ENCODE measurements around the gene CCRL2.
"Not testable (repeated sequence)": the region's sequence is repeated elsewhere in the genome, so short reads cannot be mapped to it uniquely, and the experiment has no call there.

The CCRL2 gene

GRCh38 chr3:46380471-46381221 is 26.4 kb upstream of the CCRL2 start:
- DNase-seq = no peak

GRCh38 chr3:46381625-46382024 is 25.4 kb upstream of the CCRL2 start:
- DNase-seq = no peak

DNA sequence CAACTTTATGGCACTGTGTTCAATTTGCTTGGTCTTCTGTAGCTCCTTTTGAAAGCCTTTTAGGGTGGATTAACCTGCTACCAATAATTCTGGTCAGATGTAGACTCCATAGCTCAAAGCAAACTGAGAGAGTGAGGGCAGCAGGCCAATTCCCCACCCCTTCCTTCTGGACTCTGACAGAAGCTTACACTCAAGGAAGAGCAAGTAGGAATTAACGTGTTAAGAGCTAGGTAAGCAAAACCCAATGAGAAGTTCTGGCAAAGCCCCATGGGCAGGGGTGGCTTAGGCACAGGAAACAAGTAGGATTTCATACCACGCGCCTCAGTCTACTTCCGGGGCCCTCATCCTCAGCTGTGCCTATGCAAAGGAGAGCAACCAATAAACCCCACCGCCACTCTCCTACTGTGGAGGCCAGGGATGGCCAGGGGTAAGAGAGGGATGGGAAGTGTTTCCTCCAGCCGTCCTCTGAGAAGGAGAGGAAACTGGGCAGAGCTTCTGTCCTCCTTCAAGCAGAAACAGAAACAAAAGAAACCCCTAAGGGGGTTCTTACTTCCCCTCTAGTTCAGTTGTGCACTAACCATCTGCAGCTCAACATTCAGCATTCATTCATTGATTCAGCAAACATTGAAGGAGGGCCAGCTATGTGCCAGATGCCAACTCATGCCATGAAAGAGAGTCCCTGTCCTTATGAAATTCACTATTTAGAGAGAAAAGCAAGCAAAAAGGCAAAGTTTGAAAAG is 23.7 kb upstream of the CCRL2 start:
- DNase-seq = no peak

DNA sequence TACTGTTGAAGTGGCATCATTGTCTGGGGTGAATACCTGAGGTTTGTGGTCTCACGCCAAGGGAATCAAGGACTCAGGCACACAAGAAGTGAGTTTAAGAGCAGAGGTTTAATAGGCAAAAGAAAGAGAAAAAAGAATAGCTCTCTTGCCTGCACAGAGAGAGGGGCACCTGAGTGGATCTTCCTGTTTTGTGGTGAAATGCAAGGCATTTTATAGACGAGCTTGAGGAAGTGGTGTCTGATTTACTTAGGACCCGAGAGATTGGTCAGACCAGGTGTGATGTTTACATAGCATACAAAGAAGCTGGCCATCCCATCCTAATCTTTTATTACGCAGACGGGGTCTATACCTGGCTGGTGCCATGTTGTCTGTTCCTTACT is 23.1 kb upstream of the CCRL2 start:
- no peak for DNase-seq

GRCh38 chr3:46386205-46386604 is 20.9 kb upstream of the CCRL2 start:
- DNase-seq = peak; percentile 32

- DNase-seq = not testable (repeated sequence)
These were observed 18.2 kb upstream of the CCRL2 start for GRCh38 chr3:46388847-46389246.

- no peak for DNase-seq
These were observed 17.8 kb upstream of the CCRL2 start for GRCh38 chr3:46389306-46389705.

GRCh38 chr3:46391526-46391925 is 15.5 kb upstream of the CCRL2 start:
- DNase-seq = not testable (repeated sequence)

DNA sequence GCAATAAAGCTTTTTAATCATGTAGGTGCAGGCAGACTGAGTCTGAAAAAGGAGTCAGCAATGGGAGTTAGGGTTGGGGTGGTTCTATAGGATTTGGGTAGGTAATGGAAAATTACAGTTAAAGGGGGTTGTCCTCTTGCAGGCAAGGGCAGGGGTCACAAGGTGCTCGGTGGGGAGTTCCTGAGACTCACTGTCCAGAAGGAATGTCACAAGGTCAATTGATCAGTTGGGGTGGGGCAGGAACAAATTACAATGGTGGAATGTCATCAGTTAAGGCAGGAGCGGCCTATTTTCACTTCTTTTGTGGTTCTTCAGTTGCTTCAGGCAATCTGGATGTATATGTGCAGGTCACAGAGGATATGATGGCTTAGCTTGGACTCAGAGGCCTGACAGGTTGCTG is 14.0 kb upstream of the CCRL2 start:
- DNase-seq = no peak

DNA sequence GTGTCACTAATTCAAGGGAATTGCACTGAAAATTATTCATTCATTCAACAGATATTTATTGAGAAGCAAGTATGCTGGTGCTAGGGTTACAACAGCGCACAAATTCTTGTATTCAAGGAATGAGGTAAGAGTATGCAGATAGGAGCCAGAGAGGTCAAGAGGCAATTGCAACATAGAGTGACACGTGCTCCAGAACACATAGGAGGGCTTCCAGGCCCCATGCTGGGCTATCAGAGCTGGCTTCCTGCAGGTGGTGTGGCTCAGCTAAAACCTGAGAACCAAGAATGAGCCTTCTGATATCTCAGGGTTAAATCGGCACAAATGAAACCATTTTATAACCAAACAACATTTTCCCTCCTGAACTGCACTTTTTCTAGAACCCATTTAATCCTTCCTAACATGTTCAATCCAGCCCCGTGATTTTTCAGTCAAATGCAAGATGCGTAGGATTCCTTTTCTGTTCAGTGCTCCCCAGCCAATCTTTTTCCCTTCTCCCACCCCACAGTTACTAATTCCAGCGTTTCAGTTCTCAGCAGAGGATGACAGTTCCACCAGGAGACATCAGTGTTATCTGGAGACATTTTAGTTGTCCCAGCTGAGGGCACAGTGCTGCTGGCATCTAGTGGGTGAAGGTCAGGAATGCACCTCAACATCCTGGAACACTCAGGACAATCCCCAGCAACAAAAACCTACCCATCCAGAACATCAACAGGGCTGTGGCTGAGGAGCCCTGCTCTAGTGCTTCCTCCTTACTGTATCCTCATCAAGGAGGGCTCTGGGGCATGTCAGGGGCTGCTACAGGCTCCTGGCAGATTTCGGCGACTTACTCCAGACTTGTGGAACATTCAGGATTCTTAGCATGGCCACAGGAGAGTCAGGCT is 13.3 kb upstream of the CCRL2 start:
- no peak for DNase-seq

- no peak for DNase-seq
These were observed 11.8 kb upstream of the CCRL2 start for GRCh38 chr3:46395210-46395661.

DNA sequence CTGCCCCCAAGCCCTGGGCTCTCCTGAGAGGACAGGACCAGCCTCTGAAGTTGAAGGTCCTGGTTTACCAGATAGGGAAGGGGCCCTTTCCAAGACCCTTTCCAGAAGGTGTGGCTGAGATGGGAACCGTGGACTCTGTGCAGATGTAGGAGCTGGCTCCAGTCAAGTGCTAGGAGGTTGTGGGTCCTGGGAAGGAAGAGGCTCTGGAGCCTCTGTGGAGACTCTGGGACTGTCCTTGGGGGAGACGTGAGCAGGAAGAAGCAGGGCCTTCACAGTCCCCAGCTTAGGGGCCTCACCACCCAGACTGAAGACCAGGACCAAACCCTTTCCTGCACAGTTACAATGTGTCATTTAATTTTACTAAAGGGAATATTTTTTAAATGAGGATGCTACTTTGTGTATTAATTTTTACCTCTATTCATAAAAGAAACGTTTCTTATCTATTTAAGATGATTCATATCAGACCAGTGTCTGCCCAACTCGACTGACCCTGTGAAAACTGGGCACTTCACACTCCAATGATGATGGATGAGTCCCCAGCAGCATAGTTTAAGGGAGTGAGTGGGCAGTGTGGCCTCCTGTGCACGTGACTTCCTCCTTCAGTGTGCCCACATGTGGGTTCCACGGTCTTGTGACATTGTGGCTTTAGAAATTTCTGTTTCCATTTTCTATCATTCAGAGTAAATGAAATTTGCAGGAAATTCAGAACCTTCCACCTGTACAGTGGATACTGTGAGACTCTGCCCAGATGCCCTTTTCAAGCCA is 11.1 kb upstream of the CCRL2 start:
- no peak for DNase-seq

DNA sequence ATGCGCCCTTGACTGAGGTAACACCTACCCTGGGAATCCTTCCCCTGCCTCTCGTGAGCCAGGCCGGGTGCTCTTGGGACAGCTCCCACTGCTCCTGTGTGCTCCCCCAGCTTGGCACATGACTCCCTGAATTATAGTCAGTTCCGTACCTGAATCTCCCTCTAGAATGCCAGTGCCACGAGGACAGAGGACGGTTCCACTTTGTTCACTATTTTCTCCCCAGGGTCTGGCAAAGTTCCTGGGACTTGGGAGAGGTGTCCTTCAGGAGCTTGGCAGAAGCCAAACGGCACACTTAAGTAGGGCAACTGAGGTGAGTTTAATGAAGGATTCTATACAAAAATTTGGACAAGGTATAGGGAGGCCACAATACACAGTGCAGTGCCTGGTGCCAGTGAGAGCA is 9.9 kb upstream of the CCRL2 start:
- no peak for DNase-seq

DNA sequence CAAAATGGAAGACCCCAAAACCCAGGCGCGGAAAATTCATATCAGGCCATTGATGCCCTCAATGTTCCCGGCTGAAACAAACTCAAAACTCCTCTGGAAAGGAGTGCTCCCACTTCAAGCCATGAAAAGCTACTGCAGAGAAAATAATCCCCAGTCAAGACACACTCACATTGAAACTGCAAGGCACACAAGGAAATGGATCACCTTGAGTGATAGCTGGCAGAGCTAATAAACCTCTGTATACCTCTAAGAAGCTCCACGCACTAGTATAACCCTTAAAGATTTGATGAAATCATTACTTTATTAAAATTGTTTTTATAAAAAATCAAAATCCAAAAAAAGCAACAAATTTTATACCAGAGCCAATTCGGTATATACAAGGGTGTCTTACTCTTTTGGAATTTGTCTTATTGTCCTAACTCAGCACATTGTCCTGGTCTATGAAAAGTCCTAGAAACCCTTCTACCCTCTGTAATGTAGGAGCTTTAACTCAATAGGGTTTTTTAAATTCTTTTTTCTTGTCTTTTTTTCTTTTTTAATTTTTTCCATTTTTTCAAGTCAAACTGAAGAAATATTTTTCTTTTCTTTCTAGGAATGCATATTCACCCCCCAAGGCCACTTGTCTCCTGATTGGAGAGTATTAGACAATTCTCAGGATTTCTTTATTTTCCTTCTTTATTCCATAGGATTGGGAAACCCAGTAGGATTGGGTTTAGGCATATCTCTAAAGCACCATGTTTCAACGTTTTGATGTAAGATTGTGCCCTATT is 8.7 kb upstream of the CCRL2 start:
- no peak for DNase-seq

DNA sequence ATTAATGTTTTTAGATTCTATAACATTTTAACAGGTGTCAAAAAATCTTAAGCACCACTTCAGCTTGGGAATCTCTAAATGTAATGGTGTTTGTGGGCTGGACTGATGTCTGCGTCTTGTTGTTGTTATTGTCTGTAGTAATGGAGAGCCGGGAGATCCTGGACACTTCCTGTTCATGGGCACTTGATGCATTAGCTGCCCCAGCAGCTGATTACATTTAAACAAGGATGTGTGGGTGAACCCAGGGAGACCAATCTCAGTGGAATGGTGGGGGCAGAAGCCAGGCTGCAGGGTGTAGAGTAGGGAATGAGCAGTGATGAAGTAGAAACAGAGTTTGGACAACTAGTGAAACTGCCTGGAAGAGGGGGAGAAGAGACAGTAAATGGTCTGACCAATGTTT is 8.0 kb upstream of the CCRL2 start:
- DNase-seq = no peak

- no peak for DNase-seq
These were observed 7.5 kb upstream of the CCRL2 start for GRCh38 chr3:46399557-46399956.

DNA sequence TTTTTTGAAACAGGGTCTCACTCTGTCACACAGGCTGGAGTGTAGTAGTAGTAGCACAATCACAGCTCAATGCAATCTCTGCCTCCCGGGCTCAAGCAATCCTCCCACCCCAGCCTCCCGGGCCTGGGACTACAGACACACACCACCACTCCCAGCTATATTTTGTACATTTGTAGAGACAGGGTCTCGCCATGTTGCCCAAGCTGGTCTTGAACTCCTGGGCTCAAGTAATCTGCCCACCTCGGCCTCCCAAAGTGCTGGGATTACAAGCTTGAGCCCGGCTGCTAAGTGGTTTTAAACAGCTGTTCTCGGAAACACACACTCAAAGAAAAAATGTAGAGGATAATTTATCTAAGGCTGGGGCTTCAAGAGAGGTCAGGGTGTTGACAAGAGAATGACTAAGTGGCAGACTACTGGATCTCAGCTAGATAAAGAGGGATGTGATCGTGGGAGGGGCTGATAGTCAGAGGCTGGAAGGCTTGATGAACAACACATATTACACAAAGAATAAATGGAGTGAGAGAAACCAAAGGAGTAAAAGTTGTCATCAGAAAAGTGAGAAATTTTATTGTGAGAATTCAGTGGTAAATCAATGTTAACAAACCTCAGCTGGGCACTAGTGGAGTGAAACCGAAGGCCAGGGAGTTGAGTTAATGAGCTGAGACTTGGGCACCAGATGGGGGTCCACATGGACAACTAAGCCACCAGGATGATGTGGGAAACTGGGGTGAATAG is 6.9 kb upstream of the CCRL2 start:
- DNase-seq = no peak

GRCh38 chr3:46400846-46401245 is 6.2 kb upstream of the CCRL2 start:
- DNase-seq = no peak

- DNase-seq = no peak
These were observed 5.5 kb upstream of the CCRL2 start for GRCh38 chr3:46401579-46401978.

- not testable (repeated sequence) for DNase-seq
These were observed 4.2 kb upstream of the CCRL2 start for GRCh38 chr3:46402902-46403301.

Measured in 8988T (cell line).